Type B pancreatic cell (in vitro differentiated cells): ENCODE measurements around the gene RIN3. TPM values are rescaled to one million over a fixed set of nuclear protein-coding genes. Genes with fewer than 3 reads are reported as not detected.

Source experiments
- DNase-seq: peaks from one replicate; pipeline ENCODE4 v3.0.0; 2021; ENCODE audit warnings: mixed read lengths; ENCODE audit not compliant: unreplicated experiment; ENCODE audit errors: extremely low spot score
- H3K27ac Mint-ChIP-seq: 2 replicates; pipeline ENCODE4 v1.8.0; 2021; ENCODE audit warnings: mild to moderate bottlenecking, mixed read lengths
- H3K27me3 Mint-ChIP-seq: 2 replicates; pipeline ENCODE4 v1.8.0; 2021; ENCODE audit warnings: mixed read lengths
- H3K36me3 Mint-ChIP-seq: 2 replicates; pipeline ENCODE4 v1.8.0; 2021; ENCODE audit warnings: mixed read lengths
- H3K4me1 Mint-ChIP-seq: one replicate; pipeline ENCODE4 v1.8.0; 2021; ENCODE audit warnings: mixed read lengths; ENCODE audit not compliant: unreplicated experiment
- H3K4me3 Mint-ChIP-seq: 2 replicates; pipeline ENCODE4 v1.8.0; 2021; ENCODE audit warnings: mild to moderate bottlenecking, mixed read lengths
- H3K9me3 Mint-ChIP-seq: 2 replicates; pipeline ENCODE4 v1.8.0; 2021; ENCODE audit warnings: mixed read lengths
- total RNA-seq: library from RNA; stranded (reverse); gene quantifications from 2 replicates; pipeline ENCODE4 v1.2.1, GENCODE V29; 2021; ENCODE audit warnings: low replicate concordance
- TF ChIP-seq, protein P1 (sequence below): fragments of 200-600 bp; sonication (generic); conservative IDR thresholded peaks from 2 replicates; pipeline ENCODE4 v1.5.0; 2021; ENCODE audit warnings: antibody characterized with exemption, mild to moderate bottlenecking

Gene RIN3
- total RNA-seq, 1 donor from 2014 or later, result 12.9 TPM

DNA sequence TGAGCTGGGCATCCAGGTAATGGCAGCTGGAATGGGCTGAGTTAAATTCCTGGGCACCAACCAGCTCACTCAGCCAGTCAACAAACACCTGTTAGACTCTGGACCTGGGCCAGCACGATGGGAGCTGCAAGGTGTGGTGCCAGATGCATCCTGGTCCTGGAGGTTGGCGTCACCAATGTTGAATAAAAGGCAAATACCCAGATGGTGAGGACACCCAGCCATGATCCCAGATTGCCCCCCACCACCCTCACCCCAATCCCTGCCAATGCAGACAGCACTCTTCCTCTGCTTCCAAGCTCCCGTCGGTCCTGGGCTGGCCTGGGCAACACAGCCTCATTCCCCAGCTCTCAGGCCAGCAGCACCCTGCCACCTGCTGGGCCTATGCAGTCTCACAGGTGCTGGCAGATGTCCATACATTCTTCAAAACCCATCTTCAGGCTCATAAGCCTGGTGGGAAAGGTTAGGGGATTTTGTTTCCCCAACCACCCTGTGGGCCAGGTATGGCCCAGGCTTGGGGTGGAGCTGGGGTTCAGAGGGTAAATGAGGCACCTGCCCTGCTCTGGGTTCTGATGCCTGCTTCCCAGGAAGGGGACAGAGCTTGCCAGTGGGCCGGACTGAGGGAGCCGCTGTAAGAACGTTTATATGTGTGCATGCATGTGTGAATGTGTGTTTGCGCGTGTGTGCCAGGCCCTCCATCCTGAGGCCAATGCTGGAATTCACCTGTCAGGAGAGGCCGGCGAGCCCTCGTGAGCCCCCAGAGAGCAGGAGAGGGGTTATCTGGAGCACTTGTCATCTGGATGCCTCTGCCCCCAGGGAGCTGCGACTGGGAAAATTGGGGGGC lies 176.8 kb downstream of the RIN3 start:
- Mint-ChIP-seq H3K27me3 (peaks cover 24% of the 10 kb centered on the region), H3K36me3 (no peaks in the 10 kb centered on the region), H3K27ac (peak overlapping the region; percentile 62), H3K9me3 (no peaks in the 10 kb centered on the region), H3K4me3 (peak overlapping the region; percentile 70), H3K4me1 (no peaks in the 10 kb centered on the region)
- DNase-seq, result no peak
- TF ChIP-seq, protein P1, sequence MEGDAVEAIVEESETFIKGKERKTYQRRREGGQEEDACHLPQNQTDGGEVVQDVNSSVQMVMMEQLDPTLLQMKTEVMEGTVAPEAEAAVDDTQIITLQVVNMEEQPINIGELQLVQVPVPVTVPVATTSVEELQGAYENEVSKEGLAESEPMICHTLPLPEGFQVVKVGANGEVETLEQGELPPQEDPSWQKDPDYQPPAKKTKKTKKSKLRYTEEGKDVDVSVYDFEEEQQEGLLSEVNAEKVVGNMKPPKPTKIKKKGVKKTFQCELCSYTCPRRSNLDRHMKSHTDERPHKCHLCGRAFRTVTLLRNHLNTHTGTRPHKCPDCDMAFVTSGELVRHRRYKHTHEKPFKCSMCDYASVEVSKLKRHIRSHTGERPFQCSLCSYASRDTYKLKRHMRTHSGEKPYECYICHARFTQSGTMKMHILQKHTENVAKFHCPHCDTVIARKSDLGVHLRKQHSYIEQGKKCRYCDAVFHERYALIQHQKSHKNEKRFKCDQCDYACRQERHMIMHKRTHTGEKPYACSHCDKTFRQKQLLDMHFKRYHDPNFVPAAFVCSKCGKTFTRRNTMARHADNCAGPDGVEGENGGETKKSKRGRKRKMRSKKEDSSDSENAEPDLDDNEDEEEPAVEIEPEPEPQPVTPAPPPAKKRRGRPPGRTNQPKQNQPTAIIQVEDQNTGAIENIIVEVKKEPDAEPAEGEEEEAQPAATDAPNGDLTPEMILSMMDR, result peak; percentile 59

DNA sequence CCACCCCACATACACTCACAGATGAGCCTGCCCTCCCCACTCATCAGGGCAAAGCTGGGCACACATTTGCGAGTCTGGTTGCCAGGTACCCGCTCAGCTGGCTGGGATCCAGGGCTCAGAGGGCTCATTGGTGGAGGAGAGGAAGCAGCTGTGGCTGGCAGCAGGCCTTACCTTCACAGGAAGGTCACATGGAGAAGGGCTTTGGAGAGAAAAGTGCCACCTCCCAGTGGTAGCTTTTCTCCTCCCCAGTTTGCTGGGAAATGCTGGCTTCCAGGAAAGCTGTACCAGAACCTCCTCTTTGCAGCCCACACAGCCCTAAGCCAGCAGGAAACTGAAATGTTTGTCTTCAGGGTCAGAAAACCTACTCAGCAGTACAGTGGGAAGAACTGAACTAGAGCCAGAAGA lies 179.2 kb downstream of the RIN3 start:
- TF ChIP-seq, protein P1, result no peak
- H3K36me3 Mint-ChIP-seq, result no peaks in the 10 kb centered on the region
- H3K4me1 Mint-ChIP-seq, result no peaks in the 10 kb centered on the region
- H3K27ac Mint-ChIP-seq, result no peak overlapping the region
- no peaks in the 10 kb centered on the region for H3K9me3 Mint-ChIP-seq
- H3K4me3 Mint-ChIP-seq, result no peak overlapping the region
- peaks cover 34% of the 10 kb centered on the region for H3K27me3 Mint-ChIP-seq
- DNase-seq, result no peak

DNA sequence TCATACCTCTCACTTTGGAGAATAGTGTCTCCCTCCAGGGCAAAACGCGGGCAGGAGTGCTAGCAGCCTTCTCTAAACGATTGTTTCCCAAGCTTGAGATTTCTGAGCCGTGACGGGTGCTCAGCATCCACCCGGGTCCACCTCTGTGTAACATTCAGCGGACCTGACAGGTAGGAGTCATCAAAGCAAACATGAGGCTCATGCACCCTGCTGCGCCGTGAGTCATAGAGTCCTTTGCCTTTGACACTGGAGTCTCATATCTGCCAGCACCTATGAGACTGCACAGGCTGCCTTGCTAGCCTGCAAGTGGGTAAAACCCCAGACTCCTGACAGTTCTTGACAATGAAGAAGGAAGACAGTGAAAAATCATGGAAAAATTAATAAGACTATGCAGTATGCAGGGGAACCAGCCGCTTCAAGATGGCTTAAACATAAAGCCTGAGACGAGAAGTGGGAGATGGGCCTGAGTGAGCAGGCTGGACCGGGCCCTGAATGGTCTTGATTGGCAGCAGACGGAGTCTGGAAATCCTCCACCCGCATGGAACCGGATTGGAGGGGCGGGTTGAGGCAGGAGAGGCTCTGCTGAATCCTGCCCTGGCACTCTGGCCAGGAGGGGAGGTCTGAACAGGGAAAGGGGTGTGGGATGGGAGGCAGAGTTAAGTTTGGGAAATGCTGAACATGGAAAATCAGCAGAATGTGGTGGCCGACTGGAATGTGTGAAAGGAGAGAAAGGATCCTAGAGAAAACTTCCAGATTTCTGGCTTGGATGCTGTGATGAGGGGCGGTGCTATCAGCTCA lies 180.6 kb downstream of the RIN3 start:
- TF ChIP-seq, protein P1, result no peak
- Mint-ChIP-seq H3K27me3 (peaks cover 40% of the 10 kb centered on the region), H3K27ac (peak overlapping the region; percentile 2)

DNA sequence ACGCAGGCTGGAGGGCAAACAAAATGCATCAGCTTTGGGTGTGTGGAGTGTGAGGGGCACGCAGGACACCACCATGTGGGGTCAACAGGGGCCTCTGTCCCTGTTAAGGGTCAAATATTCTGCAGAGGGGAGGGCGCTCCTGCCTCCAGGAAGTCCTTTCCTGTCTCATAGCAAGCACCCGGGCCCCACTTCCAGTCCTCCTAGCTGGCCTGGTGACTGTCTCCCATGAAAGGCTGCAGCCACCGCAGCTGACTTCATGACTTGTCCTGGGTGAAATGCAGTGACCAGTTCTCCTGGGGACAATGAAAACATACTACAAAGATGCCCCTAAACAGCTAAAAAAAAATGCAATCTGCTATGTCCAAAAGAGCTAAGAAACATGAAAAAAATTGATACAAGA lies 181.2 kb downstream of the RIN3 start:
- H3K4me1 Mint-ChIP-seq, result no peaks in the 10 kb centered on the region
- no peak for DNase-seq
- no peaks in the 10 kb centered on the region for H3K36me3 Mint-ChIP-seq
- TF ChIP-seq, protein P1, result no peak
- peaks cover 40% of the 10 kb centered on the region for H3K27me3 Mint-ChIP-seq
- H3K4me3 Mint-ChIP-seq, result no peak overlapping the region
- H3K27ac Mint-ChIP-seq, result no peak overlapping the region
- no peaks in the 10 kb centered on the region for H3K9me3 Mint-ChIP-seq

More for the DNA sequence above, 180.6 kb downstream of the RIN3 start:
- H3K9me3 Mint-ChIP-seq, result no peaks in the 10 kb centered on the region
- no peak overlapping the region for H3K4me3 Mint-ChIP-seq
- no peaks in the 10 kb centered on the region for H3K4me1 Mint-ChIP-seq
- no peaks in the 10 kb centered on the region for H3K36me3 Mint-ChIP-seq
- no peak for DNase-seq

DNA sequence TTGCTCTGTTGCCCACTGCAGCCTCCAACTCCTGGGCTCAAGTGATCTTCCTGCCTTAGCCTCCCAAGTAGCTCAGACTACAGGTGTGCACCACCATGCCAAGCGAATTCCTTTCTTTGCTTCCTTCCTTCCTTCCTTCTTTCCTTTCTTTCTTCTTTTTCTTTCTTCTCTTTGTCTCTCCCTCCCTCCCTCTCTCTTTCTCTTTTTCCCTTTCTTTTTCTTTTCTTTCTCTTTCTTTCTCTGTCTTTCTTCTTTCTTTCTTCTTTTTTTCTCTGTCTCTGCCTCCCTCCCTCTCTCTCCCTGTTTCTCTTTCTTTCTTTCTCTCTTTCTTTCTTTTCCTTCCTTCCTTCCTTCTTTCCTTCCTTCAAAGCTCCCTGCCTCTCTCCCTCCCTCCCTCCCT lies 182.0 kb downstream of the RIN3 start:
- no peak overlapping the region for H3K27ac Mint-ChIP-seq
- H3K27me3 Mint-ChIP-seq, result peaks cover 37% of the 10 kb centered on the region
- H3K4me1 Mint-ChIP-seq, result no peaks in the 10 kb centered on the region
- TF ChIP-seq, protein P1, result no peak
- DNase-seq, result no peak
- H3K4me3 Mint-ChIP-seq, result no peak overlapping the region
- H3K36me3 Mint-ChIP-seq, result no peaks in the 10 kb centered on the region
- H3K9me3 Mint-ChIP-seq, result no peaks in the 10 kb centered on the region
